SK-N-MC (cell line): Measurements from ENCODE around the gene SLC49A3.

Experiments used
- EZH2 ChIP-seq: fragments of 200-600 bp; sonication (generic); IDR thresholded peaks from one replicate; pipeline ENCODE4 v1.6.1; 2017; ENCODE audit warnings: antibody characterized with exemption
- POLR2AphosphoS5 ChIP-seq: IDR thresholded peaks from 2 replicates; pipeline ENCODE4 v1.6.1; 2012; ENCODE audit warnings: mild to moderate bottlenecking, low read depth, low read length, borderline replicate concordance

- TF ChIP-seq POLR2AphosphoS5 (no peak), EZH2 (no peak)
These were observed 30.0 kb downstream of the SLC49A3 start for GRCh38 chr4:658681-659667.
